ENCODE data around the gene ACTL6A.

- TF ChIP-seq CTCF (IDR thresholded peaks at IDR 0.05) (peak in 2 of 3 donors; percentile 72 to 81), POLR2A (IDR thresholded peaks at IDR 0.05) (no peak)
These were observed 3.9 kb upstream of the ACTL6A start for GRCh38 chr3:179558742-179559364.
